ENCODE results near the gene PDE11A.

The PDE11A gene

DNA sequence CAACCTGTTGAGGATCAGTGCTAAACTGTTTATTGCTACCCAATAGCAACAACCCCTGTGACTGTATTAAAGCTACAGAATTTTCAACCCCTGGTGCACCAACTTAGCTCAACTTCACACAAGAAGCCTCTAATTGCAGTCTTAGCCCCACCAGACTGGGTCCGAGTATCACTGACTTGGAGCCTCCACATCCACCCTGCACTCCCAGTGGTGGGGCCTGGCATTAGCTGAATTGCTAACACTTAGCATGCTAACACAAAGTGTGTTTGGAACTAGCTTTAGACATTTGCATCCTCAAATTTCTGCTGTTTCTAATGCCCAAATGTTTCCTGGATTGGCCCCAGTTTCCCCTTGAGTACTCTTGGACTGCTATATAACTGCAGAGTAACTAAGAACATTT is 381.4 kb downstream of the PDE11A start:
- DNase-seq (ENCODE audit: low read depth): no peak

DNA sequence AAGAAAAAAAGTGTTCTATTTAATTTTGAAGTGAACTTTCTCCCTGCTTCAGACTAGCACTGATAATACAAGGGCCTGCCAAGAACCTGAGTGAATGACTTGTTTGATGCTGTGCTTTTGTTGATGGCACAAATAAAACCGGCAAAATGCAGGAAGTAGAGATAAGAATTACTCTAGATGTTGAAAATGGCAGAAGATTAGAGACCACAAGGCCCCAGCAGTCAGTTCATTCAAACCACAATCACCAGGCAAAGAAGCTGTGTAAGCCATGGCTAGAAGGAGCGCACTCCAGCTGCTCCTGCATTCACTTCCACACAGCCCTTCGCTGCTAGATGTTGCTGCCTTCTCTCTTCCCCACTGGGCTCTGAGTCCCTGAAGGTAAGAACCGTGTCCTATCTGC is 383.0 kb downstream of the PDE11A start:
- no peak for DNase-seq (ENCODE audit: low read depth)

DNA sequence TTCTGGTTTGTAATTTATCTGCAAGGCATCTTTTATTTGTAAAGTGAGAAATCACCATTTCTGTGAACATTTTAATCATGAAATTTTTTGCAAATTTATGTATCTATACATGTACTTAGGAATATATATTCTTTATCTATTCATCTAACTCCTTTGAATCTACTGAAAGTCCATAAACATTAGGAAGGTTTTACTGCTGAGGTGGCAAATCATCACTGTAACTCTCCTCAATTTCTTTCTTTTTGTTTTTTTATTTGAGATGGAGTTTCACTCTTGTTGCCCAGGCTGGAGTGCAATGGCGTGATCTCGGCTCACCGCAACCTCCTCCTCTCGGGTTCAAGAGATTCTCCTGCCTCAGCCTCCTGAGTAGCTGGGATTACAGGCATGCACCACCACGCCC is 383.7 kb downstream of the PDE11A start:
- no peak for DNase-seq (ENCODE audit: low read depth)

DNA sequence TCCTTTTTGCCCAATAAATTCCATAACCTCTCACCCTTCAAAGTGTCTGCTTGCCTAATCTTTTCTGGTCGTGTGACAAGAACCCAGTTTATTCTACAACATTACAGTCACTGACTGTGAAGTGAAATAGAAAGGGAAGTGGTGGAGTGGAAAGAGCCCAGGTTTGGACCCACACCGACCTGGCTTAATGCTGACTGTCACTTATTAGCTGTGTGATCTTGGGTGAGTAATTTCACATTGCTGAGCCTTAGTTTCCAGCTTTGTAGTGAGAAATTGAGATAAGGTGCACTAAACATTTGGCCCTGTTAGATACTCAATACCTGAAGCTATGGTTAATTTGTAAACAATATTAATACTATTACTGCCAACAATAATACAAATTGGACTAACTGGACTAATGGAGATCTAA is 388.9 kb downstream of the PDE11A start:
- no peak for DNase-seq (ENCODE audit: low read depth)

DNA sequence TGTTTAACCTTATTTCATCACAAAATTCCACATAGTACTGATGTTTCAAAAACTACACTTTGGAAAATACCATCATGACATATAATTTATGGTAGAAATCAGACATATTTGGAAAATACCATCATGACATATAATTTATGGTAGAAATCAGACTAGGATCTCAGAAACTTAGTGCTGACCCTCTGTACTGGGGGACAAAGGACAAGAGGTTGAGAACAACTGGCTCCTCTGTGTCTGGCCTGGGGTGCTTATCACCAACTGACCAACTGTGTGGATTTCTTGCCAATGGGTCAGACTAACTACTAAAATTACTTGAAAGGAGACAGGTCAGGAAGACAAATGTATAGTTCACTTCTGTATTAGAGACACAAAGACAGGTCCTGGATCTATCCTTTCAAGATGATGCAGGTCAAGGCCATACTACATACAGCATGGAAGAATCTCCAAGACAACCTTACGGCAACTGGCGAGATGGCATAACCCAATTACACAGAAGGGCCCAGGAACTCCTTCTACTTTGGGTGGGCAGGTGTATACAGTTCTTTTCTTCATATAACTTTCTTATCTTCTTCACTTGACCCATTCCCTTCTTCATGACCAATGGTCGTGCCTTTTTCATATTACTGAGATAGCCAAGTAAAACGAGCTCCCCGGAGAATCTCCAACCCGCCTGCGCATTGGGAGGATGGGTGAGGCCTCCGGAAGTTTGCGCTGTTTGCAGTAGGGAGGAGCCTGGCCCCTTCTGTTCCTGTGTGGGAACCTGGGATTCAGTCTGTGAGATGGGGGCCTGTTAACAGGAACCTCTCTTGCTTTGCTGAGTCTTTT is 389.5 kb downstream of the PDE11A start:
- no peak for DNase-seq (ENCODE audit: low read depth)

DNA sequence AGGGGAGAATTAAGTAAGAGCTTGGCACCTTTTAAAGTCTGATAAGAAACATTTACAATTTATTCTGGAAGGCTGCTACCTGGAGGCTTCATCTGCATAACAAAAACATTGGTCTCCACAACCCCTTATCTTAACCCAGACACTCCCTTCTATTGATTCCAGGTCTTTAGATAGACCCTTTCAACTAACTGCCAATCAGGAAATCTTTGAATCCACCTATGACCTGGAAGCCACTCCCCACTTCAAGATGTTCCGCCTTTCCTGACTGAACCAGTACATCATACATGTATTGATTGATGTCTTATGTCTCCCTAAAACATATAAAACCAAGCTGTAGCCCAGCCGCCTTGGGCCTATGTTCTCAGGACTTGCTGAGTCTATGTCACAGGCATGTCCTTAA is 390.6 kb downstream of the PDE11A start:
- no peak for DNase-seq (ENCODE audit: low read depth)

DNA sequence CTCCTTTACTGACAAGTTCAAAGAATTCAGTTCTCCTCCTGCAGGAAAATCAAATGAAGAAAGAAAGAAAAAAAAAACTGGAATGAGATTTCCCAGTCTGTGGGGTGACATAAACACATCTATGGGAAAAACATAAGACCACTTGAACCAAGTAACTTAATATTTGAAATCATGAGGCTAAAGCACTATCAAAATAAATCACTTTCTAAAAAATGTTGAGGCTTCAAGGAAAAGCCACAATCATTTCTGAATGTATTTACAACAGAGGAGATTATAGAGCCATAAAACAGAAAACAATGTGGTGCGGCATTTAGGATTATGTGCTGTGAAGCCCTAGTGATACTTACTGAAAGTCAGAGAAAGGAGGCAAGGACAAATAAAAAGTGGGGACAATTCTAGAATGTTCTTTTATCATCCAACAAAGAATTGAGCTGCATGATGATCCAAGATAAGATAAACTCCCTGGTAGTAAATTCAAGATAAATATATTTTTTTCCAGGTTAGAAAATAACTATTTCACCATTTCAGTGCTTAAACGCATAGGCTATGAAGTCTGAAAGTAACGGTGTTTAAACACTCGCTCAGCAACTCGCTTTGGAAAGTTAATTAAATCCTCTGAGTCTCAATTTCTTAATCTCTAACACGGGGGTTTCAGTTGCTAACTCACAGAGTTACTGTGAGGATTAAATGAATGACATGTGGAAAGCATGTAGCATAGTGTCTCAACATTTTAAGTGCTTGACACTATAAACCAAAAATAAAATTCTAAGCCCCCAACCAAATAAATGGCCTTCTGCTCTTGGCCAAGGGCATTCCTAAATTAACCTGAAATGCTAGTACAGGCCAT is 391.5 kb downstream of the PDE11A start:
- no peak for DNase-seq (ENCODE audit: low read depth)

DNA sequence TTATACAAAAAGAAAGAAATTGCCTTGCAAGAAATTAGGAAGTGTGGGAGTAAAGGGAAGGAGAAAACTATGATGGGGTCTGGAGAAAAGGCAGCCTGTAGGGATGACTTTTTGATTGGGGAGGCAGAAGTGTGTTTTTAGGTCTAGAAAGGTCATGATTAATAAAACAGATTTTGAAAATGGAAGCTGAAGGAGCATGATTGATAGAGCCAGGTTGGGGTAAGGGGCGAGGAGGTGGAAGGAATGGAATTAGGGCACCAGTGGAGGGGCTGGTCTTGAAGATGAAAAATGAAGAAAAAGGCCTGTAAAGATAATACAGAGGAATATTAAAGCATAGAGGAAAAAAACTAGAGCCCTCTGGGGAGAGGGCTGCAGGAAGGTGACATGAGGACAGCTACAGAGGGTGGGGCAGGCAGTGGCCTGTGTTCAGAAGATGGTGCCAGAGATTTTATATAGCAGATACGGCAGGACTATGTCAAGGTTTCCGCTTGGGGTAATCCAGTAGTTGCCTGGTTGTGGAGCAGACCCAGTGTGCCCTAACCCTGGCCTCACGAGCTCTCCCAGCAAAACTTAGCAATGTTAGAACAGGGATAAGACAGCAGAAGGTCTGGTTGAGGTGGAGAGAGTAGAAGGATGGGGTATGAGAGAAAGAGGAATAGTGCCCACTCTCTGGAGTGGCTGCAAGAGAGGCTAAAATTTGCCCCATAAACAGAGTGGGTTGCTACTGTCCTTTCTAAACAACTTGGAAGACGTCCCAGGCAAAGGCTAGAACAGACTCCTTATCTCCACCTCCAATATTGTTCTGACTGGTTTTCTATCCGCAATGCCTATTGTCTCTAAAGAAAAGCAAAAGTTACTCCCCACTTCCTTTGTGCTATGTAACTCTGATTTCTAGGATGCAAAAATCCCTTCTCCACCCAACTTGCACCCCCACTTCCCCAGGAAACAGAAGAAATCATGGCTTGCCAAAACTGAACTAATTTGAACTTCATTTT is 392.7 kb downstream of the PDE11A start:
- no peak for DNase-seq (ENCODE audit: low read depth)

DNA sequence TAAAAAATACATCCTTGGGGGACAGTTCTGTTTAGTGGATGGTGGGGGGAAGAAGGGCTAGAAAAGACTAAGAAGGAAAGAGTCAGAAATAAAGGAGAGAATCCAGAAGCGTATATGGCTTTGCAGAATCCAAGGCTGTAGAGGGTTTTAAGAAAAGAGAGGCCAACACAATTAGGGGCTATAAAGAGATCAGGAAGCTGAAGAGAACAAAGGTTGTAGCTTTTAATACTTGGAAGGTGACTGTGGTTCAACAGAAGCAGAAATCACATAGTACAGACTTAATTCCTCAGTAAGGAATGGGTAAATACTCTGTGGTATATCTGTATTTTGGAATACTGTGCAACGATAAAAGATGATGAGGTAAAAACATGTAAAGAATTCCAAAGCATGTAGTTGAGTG is 393.6 kb downstream of the PDE11A start:
- DNase-seq (ENCODE audit: low read depth): no peak

DNA sequence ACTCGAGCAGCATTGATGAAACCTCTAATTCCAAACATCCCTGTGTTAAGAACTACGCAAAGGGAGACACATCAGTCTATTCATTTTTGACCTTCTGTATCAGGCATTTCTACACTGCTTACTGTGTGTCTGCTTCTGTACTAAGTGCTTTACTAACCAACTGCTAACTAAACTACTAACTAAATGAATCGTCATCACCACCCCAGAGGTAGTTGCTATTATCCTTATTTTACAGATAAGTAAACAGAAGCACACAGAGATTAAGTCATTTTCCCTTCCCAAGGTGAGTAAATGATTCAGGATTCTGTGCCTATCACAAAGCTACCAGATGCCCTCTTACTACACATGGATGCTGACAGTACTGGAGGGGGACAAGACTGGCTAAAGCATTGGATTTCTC is 395.9 kb downstream of the PDE11A start:
- no peak for DNase-seq (ENCODE audit: low read depth)

DNA sequence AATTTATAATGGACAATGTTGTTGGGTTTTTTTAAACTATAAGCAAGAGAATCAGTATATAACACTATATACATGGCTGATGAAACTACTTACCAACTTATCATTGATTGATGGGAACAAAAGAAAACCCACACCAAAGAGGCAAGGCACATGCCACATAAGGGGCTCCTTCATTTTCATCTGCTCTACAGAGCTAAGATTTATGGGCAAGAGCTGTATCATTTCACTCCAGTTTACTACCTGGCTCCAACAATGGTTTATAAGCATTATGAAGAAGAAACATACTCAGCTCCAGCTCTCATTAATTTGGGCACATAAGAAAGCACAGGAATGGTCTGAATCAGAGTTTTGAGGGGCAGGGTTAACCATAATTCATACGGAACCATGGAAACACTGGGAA is 396.8 kb downstream of the PDE11A start:
- no peak for DNase-seq (ENCODE audit: low read depth)

DNA sequence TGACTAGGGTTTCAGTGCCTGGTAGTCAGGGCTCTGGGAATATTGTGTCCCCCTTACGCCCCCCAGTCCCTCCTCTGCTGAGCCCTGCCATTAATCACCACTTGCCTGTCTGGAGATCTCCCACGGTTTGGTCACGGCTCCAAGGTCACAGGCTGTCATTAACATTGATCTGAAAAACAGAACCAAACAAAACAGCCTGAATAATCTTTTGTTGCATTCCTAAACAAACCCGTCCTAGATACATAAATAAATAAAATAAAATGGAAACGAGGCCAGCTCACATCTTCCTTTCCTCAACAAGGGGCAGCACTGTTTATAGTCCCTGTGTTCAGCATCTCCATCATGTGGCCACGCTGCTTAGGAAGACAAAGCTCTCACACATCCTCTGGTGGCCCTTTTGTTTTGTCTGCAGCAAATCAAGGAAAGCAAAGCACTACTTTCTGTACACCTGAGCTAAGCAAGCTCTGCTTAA is 397.2 kb downstream of the PDE11A start:
- no peak for DNase-seq (ENCODE audit: low read depth)

DNA sequence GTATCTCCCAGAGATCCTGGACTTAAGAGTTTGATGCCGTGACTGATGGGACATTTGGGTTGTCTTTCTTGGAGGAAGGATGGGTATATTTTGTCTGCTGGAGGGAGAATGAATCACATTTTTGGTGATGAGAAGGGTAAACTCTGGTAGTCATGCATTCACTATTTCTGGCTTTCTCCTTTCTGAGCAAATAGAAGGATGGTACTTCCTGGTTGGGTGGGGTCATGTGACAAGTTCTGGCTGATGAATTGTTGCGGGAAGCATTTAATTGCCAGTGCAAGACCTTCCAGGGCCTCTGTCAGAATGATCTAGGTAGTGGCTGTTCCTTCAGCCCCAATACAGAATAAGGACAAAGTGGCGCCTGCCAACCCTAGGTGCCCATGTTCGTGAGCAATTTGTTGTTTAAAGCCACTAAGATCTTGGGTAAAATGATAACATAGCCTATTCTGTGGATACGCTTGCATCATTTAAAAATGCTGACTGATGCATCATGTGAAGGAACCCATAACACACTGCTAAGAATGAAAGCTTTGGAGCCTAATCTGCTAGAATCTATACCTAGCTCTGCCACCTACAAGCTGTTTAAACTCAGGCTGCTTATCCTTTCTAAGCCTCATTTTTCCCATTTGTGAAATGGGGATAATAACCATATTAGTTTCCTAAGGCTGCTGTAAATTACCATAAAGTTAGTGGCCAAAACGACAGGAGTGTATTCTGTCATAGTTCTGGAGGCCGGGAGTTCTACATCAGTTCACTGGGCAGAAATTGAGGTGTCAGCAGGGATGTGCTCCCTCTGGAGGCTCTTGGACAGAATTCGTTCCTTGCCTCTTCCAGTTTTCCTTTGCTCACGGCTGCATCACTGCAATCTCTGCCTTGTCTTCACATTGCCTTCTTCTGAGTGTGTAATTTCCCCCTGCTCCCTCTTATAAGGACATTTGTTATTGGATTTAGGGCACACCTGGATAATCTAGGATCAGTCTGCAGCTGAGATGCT is 398.7 kb downstream of the PDE11A start:
- DNase-seq (ENCODE audit: low read depth): no peak

DNA sequence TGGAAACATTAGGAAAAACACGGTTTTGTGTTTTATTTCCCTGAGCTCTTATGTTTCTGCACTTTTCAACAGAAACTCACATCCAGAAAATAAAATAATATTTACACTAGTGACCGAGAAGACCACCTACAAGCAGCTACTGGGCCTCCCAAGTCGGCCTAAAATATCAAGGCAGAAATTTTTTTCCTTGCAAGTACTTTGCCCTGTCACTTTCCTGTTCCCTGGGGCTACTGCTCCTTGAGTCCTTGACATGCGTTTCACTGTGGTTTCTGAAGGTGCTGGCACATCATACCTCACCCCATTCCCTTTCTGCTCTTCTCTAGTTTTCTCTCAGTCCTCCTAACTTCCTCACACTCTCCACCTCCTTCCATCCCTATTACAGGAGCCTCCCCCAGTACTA is 400.9 kb downstream of the PDE11A start:
- DNase-seq (ENCODE audit: low read depth): no peak

DNA sequence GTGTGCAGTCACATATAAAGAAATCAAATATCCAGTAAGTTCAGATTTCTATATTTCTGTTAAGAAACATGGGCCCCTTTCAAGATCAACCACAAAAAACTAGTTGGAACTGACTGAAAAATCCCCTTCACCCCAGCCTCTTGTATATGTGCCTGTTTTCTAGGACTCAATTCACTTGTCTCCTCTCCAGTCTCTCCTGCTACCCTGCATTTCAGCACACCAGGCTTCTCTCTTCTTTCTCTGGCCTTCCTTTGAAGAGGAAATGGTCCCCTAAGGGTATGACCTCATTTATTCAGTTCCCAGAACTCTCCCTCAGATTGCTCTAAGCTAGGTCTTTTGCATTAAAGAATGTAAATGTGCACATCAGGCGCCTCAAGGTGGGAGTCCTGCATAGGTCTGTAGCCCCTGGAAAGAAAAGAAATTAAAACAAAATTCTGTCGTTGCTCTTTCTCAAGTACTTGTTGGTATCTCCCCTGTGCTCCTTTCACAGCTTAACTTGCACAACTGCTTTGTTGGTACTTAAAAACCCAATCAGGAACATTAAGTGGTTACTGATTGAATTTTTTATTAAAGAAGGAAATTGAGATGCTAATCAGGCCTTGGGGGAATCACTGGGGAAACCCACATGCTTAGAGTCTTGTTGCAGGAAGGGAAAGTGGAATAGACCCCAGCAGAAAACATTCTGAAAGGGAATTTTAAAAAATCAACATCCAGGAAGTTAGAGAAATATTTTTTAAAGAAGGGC is 401.6 kb downstream of the PDE11A start:
- DNase-seq (ENCODE audit: low read depth): no peak

DNA sequence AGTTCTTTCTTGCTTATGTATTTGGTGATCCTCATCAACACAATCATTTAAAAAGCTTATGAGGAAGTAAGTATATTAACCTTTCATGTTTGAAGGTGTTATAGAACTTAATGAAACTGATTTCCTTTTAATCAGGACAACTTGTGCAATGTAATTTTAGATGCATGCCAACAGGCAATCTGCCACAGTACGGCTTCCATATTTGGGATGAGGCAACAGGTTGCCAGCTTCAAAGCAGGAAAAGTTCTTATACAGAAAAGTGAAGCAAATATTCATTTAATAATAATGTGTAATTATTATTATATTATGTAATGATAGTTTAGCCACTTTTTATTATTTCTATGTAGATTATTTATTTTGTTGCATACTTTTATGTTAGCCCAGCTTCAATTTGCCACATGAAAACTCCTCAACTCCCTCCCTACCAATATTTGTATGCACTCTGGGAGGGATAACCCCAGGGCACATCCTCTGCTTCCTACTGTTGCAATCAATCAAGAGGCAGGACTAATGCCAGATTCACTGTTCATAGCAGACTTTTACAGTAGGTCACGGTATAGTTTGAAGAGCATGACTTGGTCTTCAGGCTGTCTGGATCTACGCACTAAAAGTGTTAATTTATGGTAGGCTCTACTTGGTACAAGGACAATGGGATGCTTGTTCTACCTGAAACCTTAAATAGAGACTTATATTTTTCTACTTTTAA is 402.8 kb downstream of the PDE11A start:
- no peak for DNase-seq (ENCODE audit: low read depth)

DNA sequence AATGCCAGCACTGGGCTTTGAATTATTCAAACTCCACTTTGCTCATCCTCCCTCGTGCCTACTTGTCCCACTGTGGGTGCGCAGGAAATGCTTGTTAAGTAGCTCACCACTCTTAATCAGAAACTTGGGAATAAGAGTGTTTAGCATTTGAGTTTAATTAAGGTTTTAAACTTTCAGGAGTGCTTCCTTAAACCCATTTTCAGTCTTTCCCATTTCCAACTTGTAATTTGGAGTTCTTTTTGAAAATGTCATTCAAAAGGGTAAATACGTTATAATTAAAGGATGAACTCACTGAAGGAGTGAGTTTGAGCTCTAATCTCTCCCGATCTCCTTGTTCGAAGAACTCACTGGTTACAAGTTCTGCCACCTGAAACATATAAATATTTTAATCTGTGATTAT is 403.4 kb downstream of the PDE11A start:
- DNase-seq (ENCODE audit: low read depth): no peak

DNA sequence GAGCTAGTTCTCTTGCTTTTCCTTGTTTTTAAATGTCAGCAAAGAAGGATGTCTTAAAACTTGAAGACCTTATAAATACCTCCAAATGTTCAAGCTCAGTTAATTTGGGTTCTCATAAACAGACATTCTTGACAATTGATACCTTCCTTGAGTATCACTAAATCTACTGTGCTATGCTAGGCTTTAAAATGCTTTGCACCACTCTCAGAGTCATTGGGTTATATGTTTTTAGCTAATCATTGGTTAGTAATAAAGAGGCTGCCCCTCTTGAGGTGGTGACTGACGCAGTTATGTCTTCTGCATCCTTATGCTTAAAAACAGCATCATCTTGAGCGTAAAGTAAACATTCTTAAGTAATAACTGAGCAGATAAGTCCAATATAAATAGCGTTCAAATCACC is 404.0 kb downstream of the PDE11A start:
- no peak for DNase-seq (ENCODE audit: low read depth)

DNA sequence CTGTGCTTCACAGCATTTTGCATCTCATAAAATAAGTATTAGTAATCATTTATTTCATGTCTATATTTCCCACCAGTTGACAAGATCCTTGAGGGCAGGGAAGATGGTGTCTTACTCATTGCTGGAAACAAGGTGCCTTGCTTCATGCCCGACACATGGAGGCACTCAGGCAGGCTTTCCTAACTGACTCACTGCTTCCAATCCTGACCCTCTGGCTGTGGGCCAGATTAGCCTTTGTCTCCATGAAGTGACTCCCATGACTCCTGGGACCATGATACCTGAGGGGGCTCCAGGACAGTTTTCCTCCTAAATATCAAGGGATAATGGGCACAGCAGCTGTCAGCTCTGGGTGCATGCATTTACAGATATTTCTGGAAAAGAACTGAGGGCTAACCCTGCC is 405.0 kb downstream of the PDE11A start:
- DNase-seq (ENCODE audit: low read depth): no peak
